HG03354 (cell line): ENCODE data around the gene SH3TC1.

Experiments used
- ATAC-seq: cut with Tn5 transposase; IDR thresholded peaks from one replicate; pipeline ENCODE4 v1.9.1; 2021; ENCODE audit warnings: mild to moderate bottlenecking; ENCODE audit not compliant: unreplicated experiment, poor library complexity, severe bottlenecking

SH3TC1 gene

DNA sequence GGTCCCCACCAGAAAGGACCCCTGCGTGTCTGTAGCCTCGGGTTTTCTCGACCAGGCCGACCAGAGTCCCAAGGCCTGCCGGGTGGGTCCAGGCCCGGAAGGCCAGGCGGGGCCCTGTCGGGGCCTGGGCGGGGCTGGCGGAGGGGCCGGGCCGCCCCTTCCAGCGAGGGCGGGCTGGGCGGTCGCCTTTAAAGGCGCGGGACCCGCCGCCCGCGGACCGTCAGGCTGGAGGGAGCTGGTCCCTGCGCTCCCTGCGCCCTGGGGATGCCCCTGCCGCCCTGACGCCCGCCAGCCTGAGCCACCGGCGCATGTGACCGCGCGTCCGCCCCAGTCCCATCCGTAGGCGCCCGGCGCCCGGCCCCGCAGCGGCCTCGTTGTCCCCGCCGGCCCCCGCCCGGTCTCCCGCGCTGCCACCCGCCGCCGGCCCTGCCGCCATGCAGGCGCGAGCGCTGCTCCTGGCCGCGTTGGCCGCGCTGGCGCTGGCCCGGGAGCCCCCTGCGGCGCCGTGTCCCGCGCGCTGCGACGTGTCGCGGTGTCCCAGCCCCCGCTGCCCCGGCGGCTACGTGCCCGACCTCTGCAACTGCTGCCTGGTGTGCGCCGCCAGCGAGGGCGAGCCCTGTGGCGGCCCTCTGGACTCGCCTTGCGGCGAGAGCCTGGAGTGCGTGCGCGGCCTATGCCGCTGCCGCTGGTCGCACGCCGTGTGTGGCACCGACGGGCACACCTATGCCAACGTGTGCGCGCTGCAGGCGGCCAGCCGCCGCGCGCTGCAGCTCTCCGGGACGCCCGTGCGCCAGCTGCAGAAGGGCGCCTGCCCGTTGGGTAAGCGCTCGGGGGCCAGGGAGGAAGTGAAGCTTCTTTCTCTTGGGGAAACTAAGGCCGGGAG is 70.7 kb downstream of the SH3TC1 start, which contains the start of gene HTRA3:
Gene HTRA3 (plus strand): TSS at position 220 of the 883 bp plus-strand sequence. CDS start 215 bp downstream, at position 435.
- ATAC-seq: no peak

DNA sequence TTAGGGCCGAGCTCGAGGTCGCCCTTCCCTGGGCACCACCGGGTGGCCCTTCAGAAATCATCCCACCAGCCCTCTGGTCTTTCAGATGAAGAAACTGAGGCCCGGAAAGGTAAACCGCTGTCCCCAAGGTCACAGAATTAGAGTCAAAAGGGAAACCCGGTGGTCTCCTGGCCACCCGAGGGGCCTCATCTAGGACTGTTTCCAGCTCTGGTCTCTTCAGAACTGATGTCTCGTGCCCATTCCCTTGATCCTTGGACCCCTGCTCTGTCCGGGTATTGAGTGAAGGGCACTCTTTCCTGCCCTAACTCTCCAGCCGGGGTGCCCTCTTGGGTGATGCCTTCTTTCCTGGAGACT is 71.3 kb downstream of the SH3TC1 start:
- ATAC-seq: no peak

DNA sequence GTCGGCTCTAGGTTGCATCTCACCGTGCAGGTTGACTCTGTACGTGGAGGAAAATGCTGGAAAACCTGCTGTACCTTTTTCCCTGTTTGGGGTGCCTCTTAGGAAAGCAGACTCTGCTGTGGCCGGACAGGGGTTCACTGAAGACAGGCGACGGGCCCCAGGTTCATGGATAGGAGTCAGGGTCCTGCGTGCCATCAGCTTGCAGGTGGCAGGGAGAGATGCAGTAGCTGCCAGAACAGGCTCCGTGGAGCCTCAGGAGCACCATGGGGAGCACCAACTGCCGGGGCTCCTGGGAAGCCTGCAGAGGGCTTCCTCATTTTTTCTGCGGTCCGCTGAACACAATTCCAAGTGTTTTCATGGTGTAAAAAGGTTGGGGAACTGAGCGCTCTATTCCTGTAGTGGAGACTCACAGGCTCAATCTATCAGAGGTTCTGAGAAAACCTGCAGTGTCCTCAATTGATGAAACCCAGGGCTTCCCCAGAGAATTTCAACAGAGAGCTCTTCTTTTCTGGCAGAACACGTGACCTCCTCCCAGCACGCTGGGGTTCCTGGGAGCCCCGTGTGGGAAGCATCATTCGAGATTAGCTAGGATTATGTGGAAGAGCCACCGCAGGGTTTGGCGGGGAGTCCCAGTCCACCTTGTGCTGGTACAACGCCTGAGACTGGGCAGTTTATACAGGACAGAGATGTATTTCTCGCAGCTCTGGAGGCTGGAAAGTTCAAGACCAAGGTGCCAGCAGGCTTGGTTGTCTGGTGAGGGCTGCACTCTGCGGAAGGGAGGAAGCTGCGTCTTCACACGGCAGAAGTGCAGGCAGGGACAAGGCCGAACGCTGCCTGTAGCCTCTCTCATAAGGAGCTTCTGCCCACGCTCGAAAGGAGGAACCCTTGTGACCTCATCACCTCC is 72.1 kb downstream of the SH3TC1 start:
- ATAC-seq: no peak

DNA sequence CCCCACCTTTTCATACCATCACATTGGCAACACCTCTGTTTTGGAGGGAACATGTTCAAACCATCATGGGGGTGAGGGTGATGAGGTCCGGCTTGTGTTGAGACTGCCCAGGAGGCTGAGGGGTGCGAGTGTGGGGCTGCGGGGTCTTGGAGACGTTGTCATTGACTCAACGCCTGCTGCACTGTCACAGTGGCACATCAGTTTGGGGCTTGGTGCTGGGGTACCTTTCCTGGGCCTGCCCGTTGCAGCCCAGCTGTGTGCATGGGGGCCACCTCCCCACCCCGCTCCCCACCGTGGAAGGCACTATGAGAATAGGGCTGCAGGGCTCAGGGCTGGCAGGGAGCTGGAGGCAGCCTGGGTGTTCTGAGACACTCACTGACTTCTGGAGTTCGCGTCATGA is 72.7 kb downstream of the SH3TC1 start:
- no peak for ATAC-seq

DNA sequence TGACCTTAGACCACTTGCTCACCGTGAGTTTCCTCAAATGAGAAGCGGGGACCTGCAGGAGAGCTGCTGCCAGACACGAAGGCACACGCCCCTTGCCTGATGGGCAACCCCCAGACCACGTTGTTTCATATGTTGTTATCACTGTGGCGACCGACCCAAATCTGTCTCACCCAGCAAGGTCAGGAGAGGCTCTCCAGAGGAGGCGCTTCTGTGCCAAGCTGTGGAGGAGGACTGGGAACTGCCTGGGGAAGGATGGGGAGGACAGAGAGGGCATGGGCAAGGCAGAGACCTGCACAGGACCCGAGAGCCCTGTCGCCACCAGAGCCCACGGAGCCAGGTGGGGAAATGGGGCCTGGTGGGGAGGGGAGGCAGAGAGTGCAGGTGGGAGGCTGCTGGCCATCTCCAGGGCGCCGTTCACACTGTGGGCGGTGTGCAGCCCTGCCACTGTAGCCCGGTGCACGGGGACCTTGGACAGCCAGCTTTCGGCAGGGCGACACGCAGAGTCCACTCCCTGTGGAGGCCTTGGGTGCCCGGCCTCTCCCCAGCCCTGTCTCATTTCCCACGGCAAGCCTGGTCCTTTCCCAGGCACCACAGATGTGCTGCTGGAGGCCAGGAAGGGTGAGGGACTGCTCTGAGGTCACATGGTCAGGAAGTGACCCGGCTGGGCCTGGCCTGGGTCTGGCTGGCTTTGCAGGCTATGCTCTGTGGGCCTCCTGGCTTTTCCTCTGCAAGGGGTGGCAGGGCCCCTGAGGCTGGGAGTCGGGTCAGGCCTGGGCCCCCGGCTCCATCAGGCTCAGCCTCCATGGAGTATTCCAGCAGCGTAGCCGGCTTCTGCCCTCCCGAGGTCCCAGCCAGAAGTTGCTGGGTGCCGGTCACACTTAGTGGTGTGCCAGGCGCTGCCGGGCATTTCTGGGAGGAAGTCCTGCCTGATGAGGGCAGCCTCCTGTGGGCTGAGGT is 73.7 kb downstream of the SH3TC1 start:
- no peak for ATAC-seq

DNA sequence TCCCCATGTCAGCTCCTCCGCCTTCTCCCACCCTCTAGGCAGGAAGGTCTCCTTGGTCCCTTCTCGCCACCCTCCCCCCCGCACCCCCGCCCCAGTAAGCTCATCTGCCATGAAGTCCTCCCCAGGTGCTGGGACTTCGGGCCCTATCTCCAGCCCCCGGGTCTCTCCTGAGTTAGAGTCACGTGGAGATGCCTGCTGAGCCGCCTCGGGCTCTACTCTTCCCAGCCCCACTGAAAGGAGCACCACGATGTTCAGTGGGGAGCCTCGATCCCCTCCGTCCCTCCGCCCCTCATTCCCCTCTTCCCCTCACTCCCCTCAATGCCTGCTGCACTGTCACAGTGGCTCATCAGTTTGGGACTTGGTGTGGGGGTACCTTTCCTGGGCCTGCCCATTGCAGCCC is 74.4 kb downstream of the SH3TC1 start:
- no peak for ATAC-seq

DNA sequence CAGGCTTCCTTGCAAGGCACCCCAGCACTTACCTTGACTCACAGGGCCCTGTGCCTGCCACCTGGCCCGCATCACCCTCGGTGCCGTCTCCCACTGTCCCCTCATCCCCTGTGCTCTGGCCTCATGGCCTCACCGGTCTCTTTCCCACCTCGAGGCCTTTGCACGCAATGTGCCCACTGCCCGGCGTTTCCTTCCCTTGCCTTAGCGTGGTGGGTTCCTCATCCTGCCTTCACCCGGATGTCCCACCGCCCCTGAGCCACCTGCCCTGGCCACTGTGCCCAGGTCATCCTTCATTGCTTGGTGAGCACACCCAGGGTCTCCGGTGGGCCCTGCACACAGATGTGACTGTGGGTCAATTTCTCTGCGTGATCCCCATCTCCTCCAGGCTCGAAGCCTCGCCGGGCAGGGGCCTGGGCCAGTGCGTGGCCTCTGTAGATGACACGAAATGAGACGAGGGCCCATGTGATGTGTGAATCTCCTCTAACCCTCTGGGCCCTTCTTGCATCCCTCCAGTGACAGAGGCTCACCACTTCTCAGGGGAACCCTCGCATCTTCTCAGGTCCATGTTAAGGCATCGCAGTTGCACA is 75.1 kb downstream of the SH3TC1 start:
- ATAC-seq: no peak

DNA sequence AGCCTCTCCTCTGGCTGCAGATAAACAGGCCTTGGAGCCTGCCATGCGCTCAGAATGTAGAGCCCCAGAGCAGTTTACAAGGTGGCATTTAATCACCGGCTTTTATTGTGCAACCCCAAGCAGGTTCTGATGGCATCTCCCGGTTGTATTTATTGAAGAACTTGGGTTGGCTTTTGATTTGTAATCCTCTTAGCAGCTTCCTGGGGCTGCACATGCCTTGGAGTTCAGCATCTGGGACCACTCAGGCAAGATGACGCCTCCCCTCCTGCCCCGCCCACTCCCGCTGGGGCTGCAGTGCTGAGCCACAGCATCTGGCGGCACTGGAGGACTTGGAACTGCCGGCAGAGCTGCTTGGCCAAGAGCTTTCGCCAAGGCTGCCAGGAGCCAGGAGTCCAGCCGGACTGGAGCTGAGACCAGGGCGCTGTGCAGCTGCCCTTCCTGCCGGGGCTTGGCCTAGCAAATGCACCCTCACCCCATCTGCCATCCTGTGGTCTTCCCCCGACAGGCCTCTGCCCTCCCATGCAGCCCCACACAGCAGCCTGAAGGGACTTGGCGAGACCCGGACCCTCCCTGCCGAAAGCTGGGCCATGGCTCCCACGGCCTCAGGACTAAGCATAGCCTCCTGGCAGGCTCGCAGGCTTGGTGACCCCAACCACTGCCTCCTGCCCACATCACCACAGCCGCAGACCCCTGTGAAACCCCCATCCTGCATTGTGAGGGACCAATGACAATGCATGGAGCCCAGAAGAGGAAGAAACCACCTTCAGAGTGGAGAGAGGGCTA is 75.9 kb downstream of the SH3TC1 start:
- ATAC-seq: no peak

DNA sequence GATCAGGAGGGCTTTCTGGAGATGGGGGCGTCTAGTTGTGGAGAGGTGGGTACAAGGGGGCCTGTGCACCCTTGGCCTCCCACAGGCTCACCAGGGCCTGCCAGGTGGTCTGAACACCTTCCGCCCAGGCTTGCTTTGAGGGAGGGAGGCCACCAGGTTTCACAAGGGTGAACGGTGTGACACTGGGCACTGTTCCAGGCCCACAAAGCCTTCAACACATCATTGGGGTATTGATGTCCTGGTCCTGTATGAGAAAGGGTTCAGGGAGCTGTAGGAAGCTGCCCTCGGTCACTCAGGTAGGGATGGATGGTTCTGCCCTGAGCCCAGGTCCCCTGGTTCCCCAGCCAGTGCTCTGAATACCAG is 76.4 kb downstream of the SH3TC1 start:
- ATAC-seq: no peak

DNA sequence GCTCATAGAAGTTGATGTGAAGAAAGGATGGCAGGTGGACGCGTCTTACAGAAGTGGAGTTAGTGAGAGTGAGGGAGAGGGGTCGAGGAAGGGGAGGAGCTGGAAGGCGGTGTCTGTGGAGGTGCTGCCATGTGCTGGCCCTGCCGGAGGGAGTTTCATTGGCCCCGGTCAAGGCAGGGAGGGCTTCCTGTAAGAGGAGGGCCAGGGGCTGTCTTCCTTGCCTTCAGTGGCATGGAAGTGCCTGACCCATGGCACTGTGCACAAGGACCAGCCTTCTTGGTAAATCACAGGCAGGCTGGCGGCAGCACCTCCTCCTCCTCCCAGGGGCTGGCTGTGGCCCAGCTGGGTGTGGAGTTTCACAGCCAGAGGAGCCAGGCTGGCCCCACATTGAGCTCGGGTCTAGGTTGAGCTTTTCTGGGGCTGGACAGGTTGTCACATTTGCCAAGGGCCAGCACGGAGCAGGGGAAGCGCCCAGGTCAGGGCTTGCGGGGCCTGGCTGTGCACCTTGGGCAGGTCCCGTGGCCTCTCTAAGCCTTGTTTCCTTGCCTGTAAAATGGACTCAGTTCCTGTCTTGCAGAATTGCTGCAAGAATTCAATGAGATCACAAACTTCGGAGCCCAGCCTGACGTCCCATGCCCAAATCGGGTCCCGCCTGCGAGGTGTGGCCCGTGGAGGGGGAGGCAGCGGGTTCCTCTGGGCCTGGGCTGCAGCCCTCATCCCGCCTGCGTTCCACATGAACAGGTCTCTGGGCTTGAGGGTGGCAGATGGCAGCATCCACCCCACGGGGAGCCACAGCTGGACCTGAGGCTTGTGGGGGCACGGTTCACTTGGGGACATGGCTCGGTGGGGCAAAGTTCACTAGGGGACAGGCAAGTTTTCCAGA is 77.5 kb downstream of the SH3TC1 start:
- ATAC-seq: no peak

DNA sequence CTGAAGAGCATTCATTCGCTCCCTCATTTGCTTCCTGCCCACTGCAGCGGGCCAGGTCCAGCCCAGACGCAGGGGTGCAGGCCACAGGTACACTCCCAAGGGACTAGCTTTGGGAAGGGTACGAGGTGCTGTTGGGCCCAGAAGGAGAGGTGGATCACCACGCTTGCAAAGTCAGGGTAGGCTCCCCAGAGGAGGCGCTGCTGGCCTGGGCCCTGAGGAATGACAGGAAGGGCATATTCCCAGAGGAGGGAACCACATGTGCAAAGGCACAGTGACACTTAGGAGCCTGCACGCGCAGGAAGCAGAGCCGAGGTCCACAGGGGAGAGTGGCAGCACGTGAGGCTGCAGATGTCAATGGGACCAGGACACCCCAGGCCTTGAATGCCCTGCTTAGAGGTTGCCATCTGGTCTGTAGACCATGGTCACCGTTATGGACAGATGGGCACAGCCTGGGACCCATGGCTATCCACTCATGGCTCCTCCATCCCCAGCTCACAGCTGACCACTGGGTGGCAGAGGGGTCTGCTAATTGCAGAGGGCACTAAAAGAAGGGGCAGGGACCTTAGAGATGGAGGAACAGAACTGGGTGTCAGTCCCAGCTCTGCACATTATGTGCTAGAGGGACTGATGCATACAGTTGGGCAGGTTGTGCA is 78.4 kb downstream of the SH3TC1 start:
- ATAC-seq: no peak

DNA sequence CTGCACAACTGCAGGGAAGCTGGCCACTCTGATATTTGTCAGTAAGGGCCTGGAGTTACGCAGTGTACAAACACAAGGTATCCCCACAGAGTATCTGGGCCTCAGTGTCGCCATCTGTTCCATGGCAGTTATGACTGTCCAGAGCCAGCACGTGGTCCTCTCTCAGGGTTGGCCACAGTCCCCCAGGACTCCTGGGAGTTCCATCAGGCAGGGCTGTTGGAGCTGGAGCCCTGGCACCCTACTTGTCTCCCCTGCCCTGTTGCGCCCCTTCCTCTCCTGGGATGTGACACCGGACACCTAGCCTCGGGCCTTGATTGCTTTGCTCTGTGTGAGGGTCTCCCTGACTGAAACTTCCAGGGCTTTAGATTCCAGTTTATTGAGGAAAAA is 78.9 kb downstream of the SH3TC1 start:
- no peak for ATAC-seq

DNA sequence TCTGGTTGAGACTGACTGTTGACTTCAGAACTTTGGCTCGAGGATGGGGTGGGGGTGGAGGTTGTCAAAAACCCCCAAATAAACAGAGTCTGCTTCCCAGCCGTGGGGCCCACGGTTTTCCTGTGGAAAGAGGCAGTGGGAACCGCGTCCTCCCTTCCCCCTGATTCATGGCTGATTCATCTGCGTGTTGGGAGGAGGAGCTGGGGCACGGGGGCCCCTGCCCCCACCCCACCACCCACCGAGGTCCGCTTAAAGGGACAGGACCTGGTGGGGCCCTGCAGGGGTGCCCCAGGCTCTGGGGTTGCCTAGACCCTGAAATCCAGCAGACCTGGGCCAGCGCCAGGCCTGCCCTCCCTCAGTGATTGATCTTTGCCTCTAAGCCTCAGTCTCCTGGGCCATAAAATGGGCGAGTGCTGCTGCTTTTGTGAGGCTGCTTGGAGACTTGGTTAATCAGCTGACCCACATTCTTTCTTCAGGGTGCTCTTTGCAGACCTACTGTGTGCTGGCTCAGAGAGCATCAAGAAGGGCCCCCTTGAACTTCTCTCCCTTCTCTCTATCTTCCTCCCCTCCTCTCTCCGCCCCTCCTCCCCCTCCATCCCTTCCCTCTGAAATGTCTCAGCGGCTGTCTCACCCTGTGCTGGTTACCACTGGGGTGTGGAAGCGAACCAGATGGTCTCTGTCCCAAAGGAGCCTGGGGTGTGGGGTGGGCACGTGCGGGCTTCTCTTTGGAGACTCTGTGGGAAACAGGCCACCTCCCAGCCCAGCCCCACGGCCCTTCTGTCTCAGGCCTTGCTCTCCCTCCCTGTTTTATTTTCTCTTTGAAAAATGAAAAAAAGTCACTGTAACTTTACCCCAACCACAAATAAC is 79.6 kb downstream of the SH3TC1 start:
- ATAC-seq: no peak

DNA sequence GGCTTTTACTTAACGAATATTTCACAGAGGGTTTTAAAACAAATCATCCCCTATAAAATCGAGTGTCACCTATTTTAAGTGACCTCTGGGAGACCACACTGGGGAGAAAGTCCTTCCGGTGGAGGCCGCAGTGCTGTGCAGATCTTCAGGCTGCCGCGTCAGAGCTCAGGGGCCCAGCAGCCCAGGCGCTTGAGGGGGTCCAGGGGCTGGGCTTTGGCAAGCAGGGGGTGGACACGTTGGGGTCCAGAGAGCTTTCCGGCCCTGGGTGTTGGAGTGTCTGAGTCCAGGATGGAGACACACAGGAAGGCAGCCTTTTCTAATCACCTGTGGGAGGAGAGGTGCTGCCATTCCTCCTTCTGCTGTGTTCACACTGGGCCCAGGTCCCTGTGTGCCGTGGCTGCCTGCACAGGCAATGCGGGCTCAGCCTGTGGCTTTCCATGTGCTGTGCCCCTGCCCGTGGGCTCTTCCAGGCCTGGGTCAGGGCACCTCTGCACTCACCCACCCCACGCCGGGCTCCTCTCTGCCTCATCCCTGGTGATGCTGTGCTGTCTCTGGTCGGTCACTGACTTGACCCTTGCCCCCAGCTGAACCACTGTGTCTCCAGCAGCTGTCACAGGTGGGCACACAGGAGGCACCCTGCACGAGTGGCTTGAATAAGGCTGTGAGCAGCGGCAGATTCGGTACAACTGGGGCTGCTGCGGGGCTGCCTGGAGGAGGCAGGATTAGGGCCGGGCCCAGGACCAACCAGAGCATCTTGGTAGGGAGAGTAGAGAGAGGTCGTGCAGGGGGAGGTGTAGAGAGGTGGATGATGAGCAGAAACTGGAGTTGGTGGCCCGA is 80.4 kb downstream of the SH3TC1 start:
- ATAC-seq: no peak

DNA sequence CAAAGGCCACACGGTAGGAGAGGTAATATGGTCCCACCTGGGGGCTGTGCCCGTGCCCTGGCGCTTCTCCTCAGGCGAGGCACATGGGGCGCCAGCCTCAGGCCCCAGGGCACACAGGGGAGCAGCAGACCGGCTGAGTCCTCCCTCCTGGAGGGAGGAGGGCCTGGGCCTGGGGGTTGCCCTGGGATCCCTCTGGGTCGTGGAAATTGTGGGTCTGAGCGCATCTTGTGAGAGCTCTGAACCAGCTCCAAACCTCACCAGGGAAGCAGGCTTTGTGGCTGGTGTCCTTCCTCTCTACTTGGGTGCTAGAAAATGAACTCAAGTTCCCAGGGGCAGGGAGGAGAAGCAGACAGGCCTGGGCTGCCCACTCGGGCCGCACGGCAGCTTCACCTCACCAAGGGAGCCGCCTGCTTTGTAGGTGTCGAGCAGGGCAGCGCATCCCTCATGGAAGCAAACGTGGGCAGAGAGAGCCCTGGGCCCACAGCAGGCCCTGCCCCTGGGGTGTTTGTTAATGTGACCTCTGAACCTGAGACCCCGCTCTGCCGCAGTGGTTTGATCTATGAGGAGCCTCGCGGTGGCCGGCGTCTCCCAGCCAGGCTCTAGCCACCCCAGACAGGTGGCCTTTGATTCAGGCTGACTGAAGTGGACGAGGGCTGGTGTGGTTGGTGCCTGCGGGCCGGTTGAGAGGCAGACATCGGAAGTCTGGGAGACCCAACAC is 81.2 kb downstream of the SH3TC1 start:
- no peak for ATAC-seq
